ENCODE results near the gene PCDHA1. TPM values are rescaled to one million over a fixed set of nuclear protein-coding genes. Genes with fewer than 3 reads are reported as not detected.

PCDHA1 gene
- total RNA-seq, 1 experiment from 2014 or later: not detected

DNA sequence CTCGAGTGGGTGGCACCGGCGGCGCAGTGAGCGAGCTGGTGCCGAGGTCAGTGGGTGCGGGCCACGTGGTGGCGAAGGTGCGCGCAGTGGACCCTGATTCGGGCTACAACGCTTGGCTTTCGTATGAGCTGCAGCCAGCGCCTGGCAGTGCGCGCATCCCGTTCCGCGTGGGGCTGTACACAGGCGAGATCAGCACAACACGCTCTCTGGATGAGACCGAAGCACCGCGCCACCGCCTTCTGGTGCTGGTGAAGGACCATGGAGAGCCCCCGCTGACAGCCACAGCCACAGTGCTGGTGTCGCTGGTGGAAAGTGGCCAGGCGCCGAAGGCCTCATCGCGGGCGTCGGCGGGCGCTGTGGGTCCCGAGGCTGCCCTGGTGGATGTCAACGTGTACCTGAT lies 37.5 kb downstream of the PCDHA1 start (continued):
- TF ChIP-seq, protein P1, sequence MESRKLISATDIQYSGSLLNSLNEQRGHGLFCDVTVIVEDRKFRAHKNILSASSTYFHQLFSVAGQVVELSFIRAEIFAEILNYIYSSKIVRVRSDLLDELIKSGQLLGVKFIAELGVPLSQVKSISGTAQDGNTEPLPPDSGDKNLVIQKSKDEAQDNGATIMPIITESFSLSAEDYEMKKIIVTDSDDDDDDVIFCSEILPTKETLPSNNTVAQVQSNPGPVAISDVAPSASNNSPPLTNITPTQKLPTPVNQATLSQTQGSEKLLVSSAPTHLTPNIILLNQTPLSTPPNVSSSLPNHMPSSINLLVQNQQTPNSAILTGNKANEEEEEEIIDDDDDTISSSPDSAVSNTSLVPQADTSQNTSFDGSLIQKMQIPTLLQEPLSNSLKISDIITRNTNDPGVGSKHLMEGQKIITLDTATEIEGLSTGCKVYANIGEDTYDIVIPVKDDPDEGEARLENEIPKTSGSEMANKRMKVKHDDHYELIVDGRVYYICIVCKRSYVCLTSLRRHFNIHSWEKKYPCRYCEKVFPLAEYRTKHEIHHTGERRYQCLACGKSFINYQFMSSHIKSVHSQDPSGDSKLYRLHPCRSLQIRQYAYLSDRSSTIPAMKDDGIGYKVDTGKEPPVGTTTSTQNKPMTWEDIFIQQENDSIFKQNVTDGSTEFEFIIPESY (IDR thresholded peaks at IDR 0.05; ENCODE audit: extremely low read depth, insufficient replicate concordance, low read length): no peak
- TF ChIP-seq ZNF274 (IDR thresholded peaks at IDR 0.05; ENCODE audit: low read depth, low read length) (no peak), ELF1 (IDR thresholded peaks at IDR 0.05; ENCODE audit: borderline replicate concordance, low read depth) (no peak), CEBPB (IDR thresholded peaks at IDR 0.05; ENCODE audit: low read depth) (no peak), ZFX (IDR thresholded peaks at IDR 0.05) (no peak), SIN3A (IDR thresholded peaks at IDR 0.05; ENCODE audit: low read depth) (no peak), EGR1 (IDR thresholded peaks at IDR 0.05; ENCODE audit: low read depth) (no peak), JUND (IDR thresholded peaks at IDR 0.05) (no peak), SP1 (IDR thresholded peaks at IDR 0.05; ENCODE audit: low read depth) (no peak), CBX3 (IDR thresholded peaks at IDR 0.05; ENCODE audit: low read depth) (no peak)

DNA sequence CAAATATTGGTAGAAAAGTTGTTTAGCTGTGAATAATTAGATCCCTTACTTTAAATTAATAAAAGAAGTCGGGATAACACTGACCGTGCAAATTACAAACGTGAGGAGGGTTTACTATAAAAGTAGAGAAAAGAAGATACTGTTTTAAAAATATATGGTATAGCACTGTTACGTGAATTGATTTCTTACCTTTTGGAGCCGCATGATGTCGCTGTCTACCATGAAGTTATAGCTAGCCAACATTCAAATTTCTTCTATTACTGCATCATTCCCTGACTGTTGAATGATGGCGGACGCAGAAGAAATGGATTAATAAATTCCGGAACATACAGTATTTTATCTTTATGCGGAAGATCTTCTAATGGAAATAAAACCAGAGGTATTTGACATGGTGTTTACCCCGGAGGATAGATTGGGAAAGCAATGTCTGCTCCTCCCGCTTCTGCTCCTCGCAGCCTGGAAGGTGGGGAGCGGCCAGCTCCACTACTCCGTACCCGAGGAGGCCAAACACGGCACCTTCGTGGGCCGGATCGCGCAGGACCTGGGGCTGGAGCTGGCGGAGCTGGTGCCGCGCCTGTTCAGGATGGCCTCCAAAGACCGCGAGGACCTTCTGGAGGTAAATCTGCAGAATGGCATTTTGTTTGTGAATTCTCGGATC lies 41.9 kb downstream of the PCDHA1 start, which contains the start of gene PCDHA6:
PCDHA6 (plus strand) TSS at position 257 of the 658 bp plus-strand sequence; CDS start at position 389, 132 bp downstream.
- intact Hi-C loops (cut with micrococcal nuclease): no loop called here
- H4K20me1 ChIP-seq (ENCODE audit: insufficient read depth): no peaks in the 10 kb centered on the region
- CTCF ChIA-PET: no interaction called here
- no TSS peak for BruUV-seq (replicated peaks)
- ATAC-seq: no peak
- no peaks in the 10 kb centered on the region for H3K36me3 ChIP-seq (ENCODE audit: control insufficient read depth in 1 of 2, insufficient read depth in 2 of 2, low read length in 2 of 2)
- no peaks in the 10 kb centered on the region for H3K9me3 ChIP-seq (ENCODE audit: control insufficient read depth in 1 of 2, insufficient read depth in 1 of 2, low read depth in 1 of 2, low read length in 2 of 2)
- TF ChIP-seq, protein P2, sequence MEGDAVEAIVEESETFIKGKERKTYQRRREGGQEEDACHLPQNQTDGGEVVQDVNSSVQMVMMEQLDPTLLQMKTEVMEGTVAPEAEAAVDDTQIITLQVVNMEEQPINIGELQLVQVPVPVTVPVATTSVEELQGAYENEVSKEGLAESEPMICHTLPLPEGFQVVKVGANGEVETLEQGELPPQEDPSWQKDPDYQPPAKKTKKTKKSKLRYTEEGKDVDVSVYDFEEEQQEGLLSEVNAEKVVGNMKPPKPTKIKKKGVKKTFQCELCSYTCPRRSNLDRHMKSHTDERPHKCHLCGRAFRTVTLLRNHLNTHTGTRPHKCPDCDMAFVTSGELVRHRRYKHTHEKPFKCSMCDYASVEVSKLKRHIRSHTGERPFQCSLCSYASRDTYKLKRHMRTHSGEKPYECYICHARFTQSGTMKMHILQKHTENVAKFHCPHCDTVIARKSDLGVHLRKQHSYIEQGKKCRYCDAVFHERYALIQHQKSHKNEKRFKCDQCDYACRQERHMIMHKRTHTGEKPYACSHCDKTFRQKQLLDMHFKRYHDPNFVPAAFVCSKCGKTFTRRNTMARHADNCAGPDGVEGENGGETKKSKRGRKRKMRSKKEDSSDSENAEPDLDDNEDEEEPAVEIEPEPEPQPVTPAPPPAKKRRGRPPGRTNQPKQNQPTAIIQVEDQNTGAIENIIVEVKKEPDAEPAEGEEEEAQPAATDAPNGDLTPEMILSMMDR (IDR thresholded peaks at IDR 0.05 in 2 of 3, conservative IDR thresholded peaks at IDR 0.05 in 1 of 3; ENCODE audit: borderline replicate concordance in 1 of 3, insufficient read depth in 1 of 3, low read depth in 2 of 3, low read length in 2 of 3): no peak
- no peak for TF ChIP-seq SP1 (IDR thresholded peaks at IDR 0.05; ENCODE audit: low read depth)
- no peak for TF ChIP-seq YY1 (IDR thresholded peaks at IDR 0.05; ENCODE audit: extremely low read depth, insufficient replicate concordance, low read depth, low read length)
- no peak for TF ChIP-seq CEBPB (IDR thresholded peaks at IDR 0.05; ENCODE audit: low read depth)
- TF ChIP-seq JUND (IDR thresholded peaks at IDR 0.05): no peak
- TF ChIP-seq CBX3 (IDR thresholded peaks at IDR 0.05; ENCODE audit: low read depth): no peak
- no peak for TF ChIP-seq EZH2 (IDR thresholded peaks at IDR 0.05)
- TF ChIP-seq SRF (IDR thresholded peaks at IDR 0.05; ENCODE audit: low read depth): no peak
- no peak for TF ChIP-seq EGR1 (IDR thresholded peaks at IDR 0.05; ENCODE audit: low read depth)
- H3K4me1 ChIP-seq (ENCODE audit: control insufficient read depth in 1 of 2, insufficient read depth in 2 of 2, low read length in 2 of 2): no peaks in the 10 kb centered on the region
- no peak within 1 kb of the TSS for H2AFZ ChIP-seq (ENCODE audit: low read depth, low read length, poor library complexity, severe bottlenecking)
- H3K27me3 ChIP-seq (ENCODE audit: insufficient read depth, low read length): no peaks in the 10 kb centered on the region
- no peak within 1 kb of the TSS for H3K27ac ChIP-seq (ENCODE audit: low read depth, low read length)
- H3K9ac ChIP-seq (ENCODE audit: low read length): no peak within 1 kb of the TSS
- POLR2A ChIA-PET: no interaction called here
- H3K4me2 ChIP-seq (ENCODE audit: low read length): no peak within 1 kb of the TSS
- no peak for DNase-seq (ENCODE audit: low read depth, low spot score)
- RAD21 ChIA-PET (ENCODE audit: low non-redundant PET in 1 of 2, low total read pairs in 2 of 2, uncharacterized antibody in 2 of 2, unreplicated experiment in 2 of 2): no interaction called here
- H3K79me2 ChIP-seq (ENCODE audit: insufficient read depth, low read length): no peaks in the 10 kb centered on the region
- no peaks in the 10 kb centered on the region; the same call in 1 of the 2 replicates for H3K9me2 ChIP-seq (ENCODE audit: insufficient read depth)
- H3K4me3 ChIP-seq (replicated peaks in 1 of 2; ENCODE audit: low read depth in 1 of 2, low read length in 2 of 2): no peak within 1 kb of the TSS

Measured in HCT116 (cell line).